T-helper 1 cell treated with Interleukin-12 subunit alpha and Interleukin-12 subunit beta and Interleukin-4 antibody, amounts not matched to agents 30 ng/mL and 1 ng/mL, for 36 hours (primary cell): ENCODE measurements around the gene CDK18. TPM values are rescaled to one million over a fixed set of nuclear protein-coding genes. Genes with fewer than 3 reads are reported as not detected.
"Not testable (repeated sequence)": the region's sequence is repeated elsewhere in the genome, so short reads cannot be mapped to it uniquely, and the experiment has no call there.

Source experiments
- intact Hi-C: fragments of 100-400 bp; cut with micrococcal nuclease; formaldehyde crosslinking; loops from one replicate; pipeline ENCODE4 v1.15.1; 2024
- total RNA-seq: library from RNA; stranded (reverse); gene quantifications from 2 replicates; pipeline ENCODE4 v1.2.3, GENCODE V29; 2022

The CDK18 gene
- total RNA-seq, 1 donor from 2014 or later = 0.07 TPM

GRCh38 chr1:205480349-205480985 is 24.0 kb upstream of the CDK18 start:
- intact Hi-C loops = loop anchor here (1.0 to 2.0 kb wide), 2 partner anchors 39 to 192 kb away; no protein-coding TSS in a partner anchor

GRCh38 chr1:205481218-205481617 is 23.3 kb upstream of the CDK18 start:
- intact Hi-C loops = loop anchor here (2.0 kb wide), 1 partner anchor 192 kb away; no protein-coding TSS in a partner anchor

GRCh38 chr1:205481629-205482151 is 22.8 kb upstream of the CDK18 start:
- intact Hi-C loops = loop anchor here (2.0 kb wide), 1 partner anchor 193 kb away; no protein-coding TSS in a partner anchor

- intact Hi-C loops = not testable (repeated sequence)
Measured at GRCh38 chr1:205482587-205482986, 21.9 kb upstream of the CDK18 start.

GRCh38 chr1:205483372-205483771 is 21.1 kb upstream of the CDK18 start:
- intact Hi-C loops = no loop called here

GRCh38 chr1:205484985-205485967 is 19.2 kb upstream of the CDK18 start:
- intact Hi-C loops = loop anchor here (1.0 to 5.0 kb wide), 7 partner anchors 26 to 212 kb away; partner anchors contain the start of gene ELK4

GRCh38 chr1:205486258-205486657 is 18.2 kb upstream of the CDK18 start:
- intact Hi-C loops = loop anchor here (5.0 kb wide), 1 partner anchor 146 kb away; the partner anchor contains the start of gene ELK4

- intact Hi-C loops = loop anchor here (1.0 to 5.0 kb wide), 3 partner anchors 36 to 171 kb away; partner anchors contain the start of gene ELK4
Measured at GRCh38 chr1:205488074-205488723, 16.3 kb upstream of the CDK18 start.

- intact Hi-C loops = no loop called here
Measured at GRCh38 chr1:205491794-205492193, 12.7 kb upstream of the CDK18 start.

- intact Hi-C loops = no loop called here
Measured at GRCh38 chr1:205492201-205492667, 12.2 kb upstream of the CDK18 start.

- intact Hi-C loops = no loop called here
Measured at GRCh38 chr1:205492774-205493173, 11.7 kb upstream of the CDK18 start.

GRCh38 chr1:205493241-205494085 is 11.0 kb upstream of the CDK18 start:
- intact Hi-C loops = no loop called here

GRCh38 chr1:205494115-205494514 is 10.4 kb upstream of the CDK18 start:
- intact Hi-C loops = no loop called here

- intact Hi-C loops = no loop called here
Measured at GRCh38 chr1:205495237-205495823, 9.1 kb upstream of the CDK18 start.

GRCh38 chr1:205496661-205497060 is 7.8 kb upstream of the CDK18 start:
- intact Hi-C loops = no loop called here

GRCh38 chr1:205497351-205497750 is 7.1 kb upstream of the CDK18 start:
- intact Hi-C loops = no loop called here

GRCh38 chr1:205499789-205500188 is 4.7 kb upstream of the CDK18 start:
- intact Hi-C loops = no loop called here

- intact Hi-C loops = no loop called here
Measured at GRCh38 chr1:205500240-205501233, 3.9 kb upstream of the CDK18 start.
